Measurements from ENCODE around the gene C10orf71. TPM values are rescaled to one million over a fixed set of nuclear protein-coding genes. Genes with fewer than 3 reads are reported as not detected.

The C10orf71 gene
- total and polyA plus RNA-seq, 2 of the 8 experiments (the other 6 are each of a cell fraction or from before 2014, with no cell fraction given), result not detected

DNA sequence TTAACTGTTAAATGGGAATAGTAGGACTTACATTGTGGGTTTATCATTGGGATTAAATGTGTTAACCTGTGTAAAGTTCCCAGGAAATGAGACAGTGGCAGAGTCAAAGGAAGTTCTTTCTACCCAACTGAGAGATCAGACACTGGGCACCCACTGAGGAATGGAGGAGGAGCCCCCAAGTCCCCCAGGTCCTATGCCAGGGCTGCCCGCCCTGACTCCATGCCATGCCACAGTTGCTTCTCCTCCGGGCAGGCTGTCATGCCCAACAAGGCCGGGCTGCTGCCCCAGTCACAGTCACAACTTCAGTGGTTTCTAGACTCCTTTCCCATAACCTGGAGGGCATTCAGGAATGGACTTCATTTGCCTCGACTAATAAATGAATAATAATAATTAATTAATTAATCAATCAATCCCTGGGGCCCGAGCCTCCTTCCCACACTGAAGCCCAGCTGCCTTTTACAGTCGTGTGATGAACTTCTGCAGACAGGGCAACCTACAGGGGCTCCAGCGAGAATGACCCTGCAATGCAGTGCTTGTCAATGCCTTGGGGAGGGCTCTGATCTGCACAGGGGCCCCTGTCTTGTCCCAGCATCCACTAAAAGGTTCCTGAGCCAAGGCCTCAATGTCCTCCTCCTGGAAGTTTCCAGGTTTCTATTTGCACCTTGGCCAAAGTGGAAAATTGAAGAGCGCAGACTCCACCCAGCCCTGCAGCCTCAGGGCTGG lies 64.5 kb downstream of the C10orf71 start (continued):
- TF ChIP-seq GTF2F1 (IDR thresholded peaks at IDR 0.05; ENCODE audit: borderline replicate concordance, low read depth, low read length) (no peak), RBBP5 (IDR thresholded peaks at IDR 0.05; ENCODE audit: borderline replicate concordance, low read depth, low read length) (no peak), ASH2L (IDR thresholded peaks at IDR 0.05; ENCODE audit: low read length) (no peak), CEBPB (IDR thresholded peaks at IDR 0.05; ENCODE audit: low read depth, low read length) (no peak), RXRA (IDR thresholded peaks at IDR 0.05; ENCODE audit: insufficient read depth, low read depth, low read length) (no peak), TEAD4 (IDR thresholded peaks at IDR 0.05; ENCODE audit: low read depth, low read length) (no peak), CHD2 (IDR thresholded peaks at IDR 0.05; ENCODE audit: low read length) (no peak)
- TF ChIP-seq, protein P1, sequence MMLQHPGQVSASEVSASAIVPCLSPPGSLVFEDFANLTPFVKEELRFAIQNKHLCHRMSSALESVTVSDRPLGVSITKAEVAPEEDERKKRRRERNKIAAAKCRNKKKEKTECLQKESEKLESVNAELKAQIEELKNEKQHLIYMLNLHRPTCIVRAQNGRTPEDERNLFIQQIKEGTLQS (IDR thresholded peaks at IDR 0.05; ENCODE audit: insufficient read depth, low read depth, low read length), result no peak
